Endothelial cell (in vitro differentiated cells): ENCODE results near the gene DDX21. TPM values are rescaled to one million over a fixed set of nuclear protein-coding genes. Genes with fewer than 3 reads are reported as not detected.
"Not testable (repeated sequence)": the region's sequence is repeated elsewhere in the genome, so short reads cannot be mapped to it uniquely, and the experiment has no call there.

Source experiments
- DNase-seq: peaks from one replicate; pipeline ENCODE4 v3.0.0; 2021; ENCODE audit warnings: low spot score
- H3K27ac Mint-ChIP-seq: one replicate; pipeline ENCODE4 v1.8.0; 2021; ENCODE audit warnings: mixed read lengths, inconsistent platforms; ENCODE audit not compliant: unreplicated experiment
- H3K27me3 Mint-ChIP-seq: one replicate; pipeline ENCODE4 v1.8.0; 2021; ENCODE audit warnings: mild to moderate bottlenecking, moderate library complexity, mixed read lengths, inconsistent platforms; ENCODE audit not compliant: unreplicated experiment
- H3K36me3 Mint-ChIP-seq: one replicate; pipeline ENCODE4 v1.8.0; 2021; ENCODE audit warnings: mild to moderate bottlenecking, low read depth, mixed read lengths, inconsistent platforms; ENCODE audit not compliant: unreplicated experiment
- H3K4me1 Mint-ChIP-seq: one replicate; pipeline ENCODE4 v1.8.0; 2021; ENCODE audit warnings: mild to moderate bottlenecking, mixed read lengths, inconsistent platforms; ENCODE audit not compliant: unreplicated experiment
- H3K4me3 Mint-ChIP-seq: one replicate; pipeline ENCODE4 v1.8.0; 2021; ENCODE audit warnings: mild to moderate bottlenecking, mixed read lengths, inconsistent platforms; ENCODE audit not compliant: unreplicated experiment
- H3K9me3 Mint-ChIP-seq: one replicate; pipeline ENCODE4 v1.8.0; 2021; ENCODE audit warnings: mixed read lengths, inconsistent platforms; ENCODE audit not compliant: unreplicated experiment
- long read RNA-seq: library from polyadenylated mRNA; unstranded; transcript quantifications from one replicate; pipeline ENCODE4 v2.0.0, GENCODE V29; 2020; ENCODE audit not compliant: unreplicated experiment
- total RNA-seq: library from RNA; stranded (reverse); fragmentation: NEBNext Ultra II Directional; extraction: Animal tissue kit (Norgen Biotek cat#: 25700); gene quantifications from one replicate; pipeline ENCODE4 v1.2.1, GENCODE V29; 2021; ENCODE audit not compliant: unreplicated experiment
- TF ChIP-seq, protein P1 (sequence below): fragments of 200-600 bp; sonication (generic); IDR thresholded peaks from one replicate; pipeline ENCODE4 v1.5.0; 2021; ENCODE audit warnings: antibody characterized with exemption; ENCODE audit not compliant: unreplicated experiment

Gene DDX21
- total RNA-seq, result 38.5 TPM
- long read RNA-seq, full-length matches to known transcripts, result 3 of 9 reads
- long read RNA-seq, partial matches to known transcripts, result 5 of 9 reads
- long read RNA-seq, other reads (novel, unspliced or antisense), result 1 of 9 reads

DNA sequence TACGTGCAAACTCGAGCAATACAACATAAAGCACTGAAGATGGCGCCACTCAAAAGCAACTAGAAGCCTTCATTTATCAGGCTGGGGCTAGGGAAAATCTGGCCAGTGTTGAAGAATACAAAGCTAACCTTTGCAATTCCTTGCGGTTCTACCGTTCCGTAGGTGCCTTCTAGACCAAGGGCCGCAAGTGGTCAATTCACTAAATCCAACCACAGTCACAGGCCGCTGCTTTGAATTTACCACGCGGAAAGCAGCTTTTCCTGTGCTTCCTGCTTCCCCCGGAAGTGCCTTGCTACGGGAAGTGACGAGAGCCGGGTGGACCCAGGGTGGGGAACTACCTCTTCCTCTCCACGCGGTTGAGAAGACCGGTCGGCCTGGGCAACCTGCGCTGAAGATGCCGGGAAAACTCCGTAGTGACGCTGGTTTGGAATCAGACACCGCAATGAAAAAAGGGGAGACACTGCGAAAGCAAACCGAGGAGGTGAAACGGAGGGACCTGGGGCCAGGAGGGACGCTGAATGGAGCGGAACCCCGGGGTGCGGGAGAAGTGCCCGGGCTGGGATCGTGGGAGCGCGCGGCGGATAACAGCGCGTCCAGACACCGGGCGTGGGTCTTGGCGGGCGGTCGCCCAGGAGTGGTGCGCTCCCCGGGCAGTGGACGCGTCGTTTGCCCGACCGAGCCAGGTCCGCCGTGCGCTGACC is at the start of gene DDX21:
DDX21 (plus strand) TSS at position 339 of the 701 bp plus-strand sequence; CDS start at position 395, 56 bp downstream.
- peaks cover 5% of the 10 kb centered on the region for H3K36me3 Mint-ChIP-seq
- H3K4me1 Mint-ChIP-seq, result peaks cover 15% of the 10 kb centered on the region
- peak within 1 kb of the TSS; percentile 100 for H3K4me3 Mint-ChIP-seq
- peak within 1 kb of the TSS; percentile 98 for H3K27ac Mint-ChIP-seq
- peak; percentile 80 for DNase-seq
- no peaks in the 10 kb centered on the region for H3K9me3 Mint-ChIP-seq
- H3K27me3 Mint-ChIP-seq, result peaks cover 9% of the 10 kb centered on the region
- TF ChIP-seq, protein P1, sequence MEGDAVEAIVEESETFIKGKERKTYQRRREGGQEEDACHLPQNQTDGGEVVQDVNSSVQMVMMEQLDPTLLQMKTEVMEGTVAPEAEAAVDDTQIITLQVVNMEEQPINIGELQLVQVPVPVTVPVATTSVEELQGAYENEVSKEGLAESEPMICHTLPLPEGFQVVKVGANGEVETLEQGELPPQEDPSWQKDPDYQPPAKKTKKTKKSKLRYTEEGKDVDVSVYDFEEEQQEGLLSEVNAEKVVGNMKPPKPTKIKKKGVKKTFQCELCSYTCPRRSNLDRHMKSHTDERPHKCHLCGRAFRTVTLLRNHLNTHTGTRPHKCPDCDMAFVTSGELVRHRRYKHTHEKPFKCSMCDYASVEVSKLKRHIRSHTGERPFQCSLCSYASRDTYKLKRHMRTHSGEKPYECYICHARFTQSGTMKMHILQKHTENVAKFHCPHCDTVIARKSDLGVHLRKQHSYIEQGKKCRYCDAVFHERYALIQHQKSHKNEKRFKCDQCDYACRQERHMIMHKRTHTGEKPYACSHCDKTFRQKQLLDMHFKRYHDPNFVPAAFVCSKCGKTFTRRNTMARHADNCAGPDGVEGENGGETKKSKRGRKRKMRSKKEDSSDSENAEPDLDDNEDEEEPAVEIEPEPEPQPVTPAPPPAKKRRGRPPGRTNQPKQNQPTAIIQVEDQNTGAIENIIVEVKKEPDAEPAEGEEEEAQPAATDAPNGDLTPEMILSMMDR, result no peak

DNA sequence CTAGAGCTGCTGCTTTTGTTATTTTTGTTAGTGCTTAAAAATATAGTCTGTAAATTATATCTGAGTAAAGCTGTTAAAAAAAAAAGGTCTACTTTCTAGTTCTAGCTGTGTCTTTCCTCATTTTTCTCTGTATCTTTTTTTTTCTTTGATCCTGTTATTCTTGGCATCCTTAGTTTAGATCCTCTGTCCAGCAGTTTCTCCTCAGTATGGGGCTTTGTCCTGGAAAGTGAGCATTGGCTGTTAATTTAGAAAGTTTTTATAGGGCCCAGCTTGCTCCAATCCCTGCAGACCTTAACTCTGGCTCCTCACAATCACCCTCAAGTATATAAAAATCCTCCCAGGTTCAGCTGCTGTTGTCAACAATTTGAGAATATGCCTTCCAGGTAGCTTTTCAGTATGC is 31.4 kb upstream of the DDX21 start:
- H3K9me3 Mint-ChIP-seq, result no peaks in the 10 kb centered on the region
- peaks cover 4% of the 10 kb centered on the region for H3K36me3 Mint-ChIP-seq
- no peak overlapping the region for H3K4me3 Mint-ChIP-seq
- TF ChIP-seq, protein P1, result no peak
- H3K27ac Mint-ChIP-seq, result no peak overlapping the region
- no peak for DNase-seq
- H3K4me1 Mint-ChIP-seq, result no peaks in the 10 kb centered on the region
- peaks cover 4% of the 10 kb centered on the region for H3K27me3 Mint-ChIP-seq

DNA sequence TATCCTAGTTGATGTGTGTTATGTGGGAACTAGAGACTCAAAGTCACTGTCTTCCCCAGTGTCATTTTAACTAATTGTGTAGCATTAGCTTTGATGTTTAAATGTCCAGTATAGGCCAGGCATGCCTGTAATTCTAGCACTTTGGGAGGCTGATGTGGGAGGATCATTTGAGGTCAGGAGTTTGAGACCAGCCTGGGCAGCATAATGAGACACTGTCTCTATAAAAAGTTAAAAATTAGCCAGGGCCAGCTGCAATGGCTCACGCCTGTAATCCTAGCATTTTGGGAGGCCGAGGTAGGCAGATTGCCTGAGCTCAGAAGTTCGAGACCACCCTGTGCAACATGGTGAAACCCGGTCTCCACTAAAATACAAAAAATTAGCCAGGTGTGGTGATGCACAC is 30.5 kb upstream of the DDX21 start:
- TF ChIP-seq, protein P1, result no peak
- Mint-ChIP-seq H3K4me3 (no peak overlapping the region), H3K9me3 (no peaks in the 10 kb centered on the region), H3K4me1 (no peaks in the 10 kb centered on the region), H3K27me3 (peaks cover 6% of the 10 kb centered on the region), H3K36me3 (peaks cover 7% of the 10 kb centered on the region), H3K27ac (no peak overlapping the region)
- no peak for DNase-seq

DNA sequence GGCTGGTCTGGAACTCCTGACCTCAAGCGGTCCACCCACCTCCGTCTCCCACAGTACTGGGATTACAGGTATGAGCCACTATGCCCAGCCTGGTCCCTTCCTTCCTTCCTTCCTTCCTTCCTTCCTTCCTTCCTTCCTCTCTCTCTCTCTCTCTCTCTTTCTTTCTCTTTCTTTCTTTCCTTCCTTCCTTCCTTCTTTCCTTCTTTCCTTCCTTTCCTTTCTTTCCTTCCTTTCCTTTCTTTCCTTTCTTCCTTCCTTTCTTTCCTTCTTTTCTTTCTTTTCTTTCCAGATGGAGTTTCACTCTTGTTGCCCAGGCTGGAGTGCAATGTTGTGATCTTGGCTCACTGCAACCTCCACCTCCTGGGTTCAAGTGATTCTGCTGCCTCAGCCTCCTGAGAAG is 26.8 kb upstream of the DDX21 start:
- H3K27me3 Mint-ChIP-seq, H3K4me3 Mint-ChIP-seq, H3K4me1 Mint-ChIP-seq, H3K9me3 Mint-ChIP-seq, H3K27ac Mint-ChIP-seq, DNase-seq: not testable (repeated sequence)
- peaks cover 18% of the 10 kb centered on the region for H3K36me3 Mint-ChIP-seq

DNA sequence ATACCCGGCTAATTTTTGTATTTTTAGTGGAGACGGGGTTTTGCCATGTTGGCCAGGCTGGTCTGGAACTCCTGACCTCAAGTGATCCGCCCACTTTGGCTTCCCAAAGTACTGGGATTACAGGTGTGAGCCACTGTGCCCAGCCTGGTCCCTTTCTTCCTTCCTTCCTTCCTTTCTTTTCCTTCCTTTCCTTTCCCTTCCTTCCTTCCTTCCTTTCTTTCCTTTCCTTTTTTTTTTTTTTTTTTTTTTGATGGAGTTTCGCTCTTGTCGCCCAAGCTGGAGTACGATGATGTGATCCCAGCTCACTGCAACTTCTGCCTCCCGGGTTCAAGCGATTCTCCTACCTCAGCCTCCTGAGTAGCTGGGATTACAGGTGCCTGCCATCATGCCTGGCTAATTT is 26.1 kb upstream of the DDX21 start:
- not testable (repeated sequence) for H3K27ac Mint-ChIP-seq, H3K4me3 Mint-ChIP-seq, H3K4me1 Mint-ChIP-seq, H3K9me3 Mint-ChIP-seq, H3K27me3 Mint-ChIP-seq, DNase-seq
- peaks cover 18% of the 10 kb centered on the region for H3K36me3 Mint-ChIP-seq

DNA sequence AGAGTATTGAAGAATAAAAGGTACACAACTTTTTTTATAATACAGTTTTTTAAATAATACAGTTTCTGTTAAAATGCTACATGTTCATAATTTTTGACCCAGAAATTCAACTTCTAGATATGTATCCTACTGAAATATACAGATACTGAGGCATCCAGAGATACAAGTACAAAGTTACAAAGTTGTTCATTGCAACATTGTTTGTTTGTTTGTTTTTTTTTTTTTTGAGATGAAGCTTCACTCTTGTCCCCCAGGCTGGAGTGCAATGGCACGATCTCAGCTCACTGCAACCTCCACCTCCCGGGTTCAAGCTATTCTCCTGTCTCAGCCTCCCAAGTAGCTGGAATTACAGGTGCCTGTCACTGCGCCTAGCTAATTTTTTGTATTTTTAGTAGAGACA is 23.1 kb upstream of the DDX21 start:
- H3K27ac Mint-ChIP-seq, H3K4me1 Mint-ChIP-seq, H3K9me3 Mint-ChIP-seq, DNase-seq, H3K27me3 Mint-ChIP-seq, H3K4me3 Mint-ChIP-seq: not testable (repeated sequence)
- peaks cover 26% of the 10 kb centered on the region for H3K36me3 Mint-ChIP-seq
